Right lobe of liver (tissue), 4 donors: ENCODE data around the gene COPRS.

Experiments used
- CTCF ChIP-seq, 4 donors: fragments of 200-600 bp in 3 of 4; fragments of 450-650 bp in 1 of 4; IDR thresholded peaks; one replicate each; pipeline versions ENCODE4 v1.5.1 to v1.8.0; 2016 to 2022; ENCODE audit warnings: antibody characterized with exemption in 4 of 4, mild to moderate bottlenecking in 2 of 4
- POLR2A ChIP-seq: fragments of 450-650 bp; IDR thresholded peaks from one replicate; pipeline ENCODE4 v1.6.1; 2017; ENCODE audit warnings: antibody characterized with exemption, mild to moderate bottlenecking
- donor health status: DM: no; HTN: no; CAD: no.
- donor health status: DM: no; HTN: no; CAD: no.
- donor health status: DM: no; HTN: yes; CAD: no.

- TF ChIP-seq POLR2A (no peak), CTCF (IDR thresholded peaks at IDR 0.05) (no peak)
These were observed 48.4 kb upstream of the COPRS start for GRCh38 chr17:31907342-31907962.
